SW480 (cell line): ENCODE measurements around the gene ISLR2.
A peak's percentile ranks its signal among the peaks of the same experiment; 100 is the strongest.

Experiments
- DNase-seq: peaks from one replicate; pipeline ENCODE4 v3.0.0-alpha.2; 2016; ENCODE audit warnings: low spot score

ISLR2 gene

GRCh38 chr15:74128785-74129585 lies 1.4 kb upstream of the ISLR2 start:
- DNase-seq = no peak

GRCh38 chr15:74129586-74130154 lies 716 bp upstream of the ISLR2 start:
- DNase-seq = no peak

DNA sequence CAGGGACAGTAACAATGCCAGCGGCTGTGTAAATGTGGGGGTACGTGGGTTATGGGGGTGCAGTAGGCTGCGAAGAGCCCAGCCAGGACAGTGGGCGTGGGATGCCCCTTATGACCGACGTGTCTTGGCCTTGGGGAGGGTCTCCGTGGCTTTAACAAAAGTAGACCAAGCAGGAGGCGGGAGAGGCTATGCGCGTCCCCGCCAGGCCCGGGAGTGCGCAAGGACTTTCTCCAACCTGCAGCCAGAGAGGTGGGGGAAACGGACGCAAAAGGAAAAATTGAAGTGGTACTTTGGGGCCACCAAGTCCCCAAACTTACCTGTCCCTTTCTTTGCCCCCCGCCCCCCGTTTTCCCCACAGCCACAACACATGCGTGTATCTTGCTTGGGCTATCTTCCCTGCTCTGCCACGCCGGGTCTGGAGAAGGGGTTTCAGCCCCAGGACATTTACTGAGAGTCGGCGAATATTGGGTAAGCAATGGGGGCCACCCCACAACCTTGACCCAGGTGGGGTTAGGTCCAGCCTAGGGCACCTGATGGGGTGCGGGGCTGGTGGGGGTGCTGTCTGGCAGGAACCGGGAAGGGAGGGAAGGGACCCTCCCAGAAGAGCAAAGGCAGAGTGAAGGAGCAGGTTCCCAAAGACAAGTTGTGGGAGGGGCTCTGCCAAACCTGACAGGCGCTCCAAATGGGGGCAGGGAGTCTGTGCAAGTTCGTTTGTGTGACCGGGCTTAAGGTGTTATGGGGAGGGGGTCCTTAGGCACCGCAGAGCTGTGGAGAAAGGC lies 652 bp downstream of the ISLR2 start:
- no peak for DNase-seq

GRCh38 chr15:74131628-74132413 lies 1.4 kb downstream of the ISLR2 start:
- DNase-seq = no peak

DNA sequence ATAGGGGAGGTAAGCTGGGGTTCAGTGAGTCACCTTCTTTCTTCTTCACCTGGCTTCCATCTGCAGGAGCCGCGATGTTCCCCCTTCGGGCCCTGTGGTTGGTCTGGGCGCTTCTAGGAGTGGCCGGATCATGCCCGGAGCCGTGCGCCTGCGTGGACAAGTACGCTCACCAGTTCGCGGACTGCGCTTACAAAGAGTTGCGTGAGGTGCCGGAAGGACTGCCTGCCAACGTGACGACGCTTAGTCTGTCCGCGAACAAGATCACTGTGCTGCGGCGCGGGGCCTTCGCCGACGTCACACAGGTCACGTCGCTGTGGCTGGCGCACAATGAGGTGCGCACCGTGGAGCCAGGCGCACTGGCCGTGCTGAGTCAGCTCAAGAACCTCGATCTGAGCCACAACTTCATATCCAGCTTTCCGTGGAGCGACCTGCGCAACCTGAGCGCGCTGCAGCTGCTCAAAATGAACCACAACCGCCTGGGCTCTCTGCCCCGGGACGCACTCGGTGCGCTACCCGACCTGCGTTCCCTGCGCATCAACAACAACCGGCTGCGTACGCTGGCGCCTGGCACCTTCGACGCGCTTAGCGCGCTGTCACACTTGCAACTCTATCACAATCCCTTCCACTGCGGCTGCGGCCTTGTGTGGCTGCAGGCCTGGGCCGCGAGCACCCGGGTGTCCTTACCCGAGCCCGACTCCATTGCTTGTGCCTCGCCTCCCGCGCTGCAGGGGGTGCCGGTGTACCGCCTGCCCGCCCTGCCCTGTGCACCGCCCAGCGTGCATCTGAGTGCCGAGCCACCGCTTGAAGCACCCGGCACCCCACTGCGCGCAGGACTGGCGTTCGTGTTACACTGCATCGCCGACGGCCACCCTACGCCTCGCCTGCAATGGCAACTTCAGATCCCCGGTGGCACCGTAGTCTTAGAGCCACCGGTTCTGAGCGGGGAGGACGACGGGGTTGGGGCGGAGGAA lies 2.6 kb downstream of the ISLR2 start:
- DNase-seq = no peak

GRCh38 chr15:74133694-74134386 lies 3.5 kb downstream of the ISLR2 start:
- DNase-seq = no peak

DNA sequence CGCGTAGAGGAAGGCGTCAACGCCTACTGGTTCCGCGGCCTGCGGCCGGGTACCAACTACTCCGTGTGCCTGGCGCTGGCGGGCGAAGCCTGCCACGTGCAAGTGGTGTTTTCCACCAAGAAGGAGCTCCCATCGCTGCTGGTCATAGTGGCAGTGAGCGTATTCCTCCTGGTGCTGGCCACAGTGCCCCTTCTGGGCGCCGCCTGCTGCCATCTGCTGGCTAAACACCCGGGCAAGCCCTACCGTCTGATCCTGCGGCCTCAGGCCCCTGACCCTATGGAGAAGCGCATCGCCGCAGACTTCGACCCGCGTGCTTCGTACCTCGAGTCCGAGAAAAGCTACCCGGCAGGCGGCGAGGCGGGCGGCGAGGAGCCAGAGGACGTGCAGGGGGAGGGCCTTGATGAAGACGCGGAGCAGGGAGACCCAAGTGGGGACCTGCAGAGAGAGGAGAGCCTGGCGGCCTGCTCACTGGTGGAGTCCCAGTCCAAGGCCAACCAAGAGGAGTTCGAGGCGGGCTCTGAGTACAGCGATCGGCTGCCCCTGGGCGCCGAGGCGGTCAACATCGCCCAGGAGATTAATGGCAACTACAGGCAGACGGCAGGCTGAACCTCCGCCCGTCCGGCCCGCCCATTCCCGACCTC lies 4.1 kb downstream of the ISLR2 start:
- no peak for DNase-seq

DNA sequence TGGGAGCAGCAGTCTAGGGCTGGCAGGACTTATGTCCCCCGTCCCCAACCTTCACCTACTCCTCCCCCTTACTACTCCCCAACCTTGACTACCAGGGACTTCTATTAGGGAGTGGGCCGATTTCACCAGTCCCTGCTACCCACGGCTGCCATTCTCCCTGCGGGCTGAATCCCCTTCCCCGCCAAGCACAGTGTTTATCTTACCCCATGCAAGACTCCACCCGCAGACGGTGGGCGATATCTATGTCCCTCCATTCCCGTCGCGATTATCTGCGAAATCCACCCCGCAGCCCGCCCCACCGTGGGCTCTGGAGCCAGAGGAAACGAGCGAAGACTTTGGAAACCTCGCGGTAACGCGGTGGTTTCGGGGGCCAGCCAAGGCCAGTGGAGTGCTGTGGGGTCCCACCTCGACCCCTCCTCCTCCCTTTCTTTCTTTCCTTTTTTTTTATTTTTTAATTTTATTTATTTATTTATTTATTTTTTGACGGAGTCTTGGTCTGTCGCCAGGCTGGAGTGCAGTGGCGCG lies 4.7 kb downstream of the ISLR2 start:
- DNase-seq = no peak

DNA sequence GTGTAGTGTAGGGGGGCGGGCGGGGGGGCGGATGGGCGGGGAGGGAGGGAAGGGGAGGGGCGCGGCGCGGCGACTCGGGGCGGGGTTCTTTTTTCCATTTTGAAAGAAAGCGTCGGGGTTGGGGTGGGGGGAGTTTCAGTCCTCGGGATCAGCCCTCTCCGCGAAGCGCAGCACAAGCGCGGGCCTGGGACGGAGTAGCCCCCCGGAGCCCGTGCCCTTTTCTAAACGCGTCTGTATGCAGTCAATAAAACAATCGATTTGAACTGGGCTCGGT lies 6.1 kb downstream of the ISLR2 start:
- DNase-seq = no peak

DNA sequence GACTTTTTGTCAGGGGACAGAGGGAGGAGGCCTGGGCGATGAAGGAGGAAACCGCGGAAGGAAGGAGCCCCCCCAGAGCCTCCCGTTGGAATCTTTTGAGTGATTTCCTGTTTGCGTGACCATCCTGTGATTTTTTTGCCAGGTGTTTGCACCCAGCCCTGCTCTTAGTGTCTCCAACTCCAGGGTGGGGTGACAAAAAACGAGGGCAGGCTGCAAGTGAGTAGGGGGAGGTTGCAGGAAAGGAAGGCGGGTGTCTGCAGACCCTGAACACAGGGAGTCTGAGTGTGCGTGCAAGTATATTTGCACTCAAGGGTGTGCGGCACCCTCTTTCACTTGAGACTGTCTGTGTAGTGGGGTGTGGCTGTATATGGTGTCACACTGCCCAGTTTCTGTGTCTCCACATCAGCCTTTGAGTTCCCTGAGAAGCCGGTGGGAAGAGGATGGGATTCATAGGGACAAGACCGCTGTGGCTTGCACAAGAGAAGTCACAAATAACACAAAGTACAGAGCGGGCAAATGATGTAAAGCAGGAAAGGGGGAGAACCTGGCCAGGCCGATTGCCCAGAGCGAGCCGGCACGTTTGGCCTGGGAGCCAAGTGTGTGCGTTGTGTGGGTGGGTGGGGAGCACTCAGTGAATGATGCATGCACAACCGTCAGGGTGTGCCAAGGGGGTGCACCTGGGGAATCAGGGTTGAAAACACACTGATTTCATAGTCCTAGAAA lies 6.6 kb downstream of the ISLR2 start:
- DNase-seq = no peak

DNA sequence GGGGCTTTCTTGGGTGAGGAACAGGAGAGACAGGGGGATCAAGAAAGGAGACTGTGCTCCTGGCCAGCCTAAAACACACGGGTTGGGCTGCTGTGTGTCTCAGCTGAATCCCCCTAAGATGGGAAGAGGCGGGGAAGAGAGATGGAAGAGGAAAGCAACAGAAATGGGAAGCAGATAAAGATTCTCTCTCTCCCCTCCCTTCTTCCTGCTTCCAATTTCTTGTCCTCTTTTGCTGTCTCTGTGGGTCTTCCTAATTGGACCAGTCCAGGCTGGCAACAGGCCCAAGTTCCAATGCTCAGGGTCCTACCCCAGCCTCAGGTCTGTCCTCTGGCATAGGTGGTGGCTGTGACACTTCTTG lies 7.1 kb downstream of the ISLR2 start:
- DNase-seq = no peak

DNA sequence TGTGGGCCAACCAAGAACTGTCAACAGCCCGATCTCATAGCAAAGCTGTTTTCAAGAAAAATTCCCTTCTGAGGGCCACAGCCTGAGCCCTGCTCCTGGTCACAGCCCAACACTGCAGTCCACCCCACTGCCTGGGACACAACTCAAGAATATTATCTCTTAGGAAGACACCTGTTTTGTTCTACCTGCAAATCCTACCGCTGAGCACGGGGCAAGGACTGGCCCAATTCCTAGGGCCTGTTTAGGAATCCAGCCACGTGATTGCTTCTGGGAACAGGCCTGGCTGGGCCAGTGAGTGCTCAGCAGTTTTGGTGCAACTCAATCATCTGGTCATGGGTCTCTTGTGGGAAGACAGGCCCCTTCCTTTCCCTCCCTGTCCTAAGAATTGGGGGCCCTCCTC lies 8.3 kb downstream of the ISLR2 start:
- no peak for DNase-seq

DNA sequence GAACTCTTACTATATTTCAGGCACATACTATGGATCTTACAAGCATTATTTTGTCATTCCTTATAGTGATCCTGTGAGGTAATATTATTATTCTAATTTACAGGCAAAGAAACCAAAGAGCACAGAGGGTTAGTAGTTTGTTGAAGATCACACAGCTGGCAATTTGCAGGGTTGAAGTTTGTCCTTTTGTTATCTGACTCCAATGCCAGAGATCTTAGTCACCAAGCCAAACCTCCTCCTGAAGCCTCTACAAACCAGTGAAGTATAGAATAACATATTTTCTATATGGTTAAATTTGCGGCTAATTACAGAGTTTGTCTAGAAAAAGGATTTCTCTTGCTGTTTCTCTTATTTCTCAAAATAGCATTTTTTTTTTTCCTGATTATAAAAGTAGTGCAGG lies 11.2 kb downstream of the ISLR2 start:
- no peak for DNase-seq

GRCh38 chr15:74144153-74144775 lies 13.9 kb downstream of the ISLR2 start:
- peak; percentile 65 for DNase-seq

DNA sequence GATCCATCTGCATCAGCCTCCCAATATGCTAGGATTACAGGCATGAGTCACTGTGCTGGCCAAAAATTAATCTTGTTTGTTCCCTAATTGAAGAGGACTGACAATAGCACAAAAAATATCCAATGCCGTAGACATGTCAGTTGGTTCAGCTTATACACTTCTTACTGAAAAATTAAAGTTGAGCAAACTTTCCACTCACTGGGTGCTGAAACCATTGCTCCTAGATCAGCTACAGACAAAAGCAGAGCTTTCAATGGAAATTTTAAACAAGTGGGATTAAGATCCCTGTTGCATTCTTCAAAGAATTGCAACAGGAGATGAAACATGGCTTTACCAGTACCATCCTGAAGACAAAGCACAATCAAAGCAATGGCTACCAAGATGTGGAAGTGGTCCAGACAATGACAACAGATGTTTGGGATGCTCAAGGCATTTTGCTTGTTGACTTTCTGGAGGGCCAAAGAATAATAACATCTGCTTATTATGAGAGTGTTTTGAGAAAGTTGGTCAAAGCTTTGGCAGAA lies 16.0 kb downstream of the ISLR2 start:
- no peak for DNase-seq

GRCh38 chr15:74147051-74147450 lies 16.7 kb downstream of the ISLR2 start:
- DNase-seq = no peak

DNA sequence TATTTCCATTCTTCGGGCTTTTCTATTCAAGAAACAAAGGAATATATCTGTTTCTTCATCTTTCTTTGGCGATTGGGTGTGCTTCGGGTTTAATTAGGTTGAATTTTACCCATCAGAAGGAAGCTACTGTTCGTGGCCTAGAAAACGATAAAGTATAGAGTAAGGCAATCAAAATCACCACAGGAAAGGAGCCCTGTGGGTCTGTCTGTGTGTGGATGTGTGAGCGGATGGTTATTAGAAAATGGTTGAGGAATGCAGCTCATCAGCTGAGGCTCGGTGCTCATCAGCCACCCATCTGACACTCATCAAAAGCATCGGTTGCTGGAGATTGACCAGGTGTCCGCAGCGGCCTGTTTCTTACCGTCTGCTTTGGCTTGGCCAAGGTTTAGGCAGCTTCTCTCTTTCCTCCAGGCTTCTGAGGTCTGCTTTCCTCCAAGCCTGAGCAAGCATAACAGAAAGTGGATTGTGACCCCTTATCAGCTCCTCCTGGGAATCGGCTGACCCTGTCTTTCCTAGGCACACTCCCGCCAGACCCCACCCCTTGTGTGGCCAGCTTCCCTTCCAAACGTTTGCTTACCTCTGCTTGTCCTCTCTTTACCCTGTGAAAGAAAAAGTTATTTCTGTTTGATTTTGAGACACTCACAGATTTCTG lies 25.5 kb downstream of the ISLR2 start:
- DNase-seq = no peak
